ENCODE measurements around the gene PTPN9. TPM values are rescaled to one million over a fixed set of nuclear protein-coding genes. Genes with fewer than 3 reads are reported as not detected.

PTPN9 gene
- total RNA-seq, 6 experiments from 2014 or later = 27.9 to 36.3 (median 33.6) TPM

DNA sequence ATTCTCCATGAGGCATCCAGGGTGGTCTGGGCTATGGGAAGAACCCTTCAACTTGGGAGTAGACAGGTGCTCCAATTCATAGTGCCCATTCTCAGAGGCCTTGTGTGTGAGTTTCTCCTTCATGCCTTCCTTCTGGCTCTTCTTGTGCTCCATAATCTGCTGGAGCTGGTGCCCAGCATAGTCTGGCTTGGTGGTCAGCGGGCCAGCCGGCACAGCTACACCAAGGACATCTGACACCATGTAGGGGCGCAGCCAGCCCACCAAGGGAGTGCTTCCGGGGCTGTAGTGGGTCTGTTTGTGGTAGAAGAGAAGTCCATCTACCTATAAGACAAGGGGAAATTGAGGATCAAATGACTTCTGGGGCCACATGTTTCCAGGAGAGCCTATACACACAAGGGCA, 19.2 kb upstream of the PTPN9 start:
- Mint-ChIP-seq H3K27ac (no peak overlapping the region), H3K4me1 (ENCODE audit: low read depth) (peaks cover 14% of the 10 kb centered on the region), H3K9me3 (no peaks in the 10 kb centered on the region), H3K27me3 (ENCODE audit: insufficient read depth) (no peaks in the 10 kb centered on the region; the same call in 1 of the 2 replicates), H3K4me3 (no peak overlapping the region), H3K36me3 (ENCODE audit: low read depth) (peaks cover 19% of the 10 kb centered on the region; the same call in 1 of the 2 replicates)
- TF ChIP-seq, protein P1, sequence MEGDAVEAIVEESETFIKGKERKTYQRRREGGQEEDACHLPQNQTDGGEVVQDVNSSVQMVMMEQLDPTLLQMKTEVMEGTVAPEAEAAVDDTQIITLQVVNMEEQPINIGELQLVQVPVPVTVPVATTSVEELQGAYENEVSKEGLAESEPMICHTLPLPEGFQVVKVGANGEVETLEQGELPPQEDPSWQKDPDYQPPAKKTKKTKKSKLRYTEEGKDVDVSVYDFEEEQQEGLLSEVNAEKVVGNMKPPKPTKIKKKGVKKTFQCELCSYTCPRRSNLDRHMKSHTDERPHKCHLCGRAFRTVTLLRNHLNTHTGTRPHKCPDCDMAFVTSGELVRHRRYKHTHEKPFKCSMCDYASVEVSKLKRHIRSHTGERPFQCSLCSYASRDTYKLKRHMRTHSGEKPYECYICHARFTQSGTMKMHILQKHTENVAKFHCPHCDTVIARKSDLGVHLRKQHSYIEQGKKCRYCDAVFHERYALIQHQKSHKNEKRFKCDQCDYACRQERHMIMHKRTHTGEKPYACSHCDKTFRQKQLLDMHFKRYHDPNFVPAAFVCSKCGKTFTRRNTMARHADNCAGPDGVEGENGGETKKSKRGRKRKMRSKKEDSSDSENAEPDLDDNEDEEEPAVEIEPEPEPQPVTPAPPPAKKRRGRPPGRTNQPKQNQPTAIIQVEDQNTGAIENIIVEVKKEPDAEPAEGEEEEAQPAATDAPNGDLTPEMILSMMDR (IDR thresholded peaks at IDR 0.05) = no peak
- DNase-seq = no peak

DNA sequence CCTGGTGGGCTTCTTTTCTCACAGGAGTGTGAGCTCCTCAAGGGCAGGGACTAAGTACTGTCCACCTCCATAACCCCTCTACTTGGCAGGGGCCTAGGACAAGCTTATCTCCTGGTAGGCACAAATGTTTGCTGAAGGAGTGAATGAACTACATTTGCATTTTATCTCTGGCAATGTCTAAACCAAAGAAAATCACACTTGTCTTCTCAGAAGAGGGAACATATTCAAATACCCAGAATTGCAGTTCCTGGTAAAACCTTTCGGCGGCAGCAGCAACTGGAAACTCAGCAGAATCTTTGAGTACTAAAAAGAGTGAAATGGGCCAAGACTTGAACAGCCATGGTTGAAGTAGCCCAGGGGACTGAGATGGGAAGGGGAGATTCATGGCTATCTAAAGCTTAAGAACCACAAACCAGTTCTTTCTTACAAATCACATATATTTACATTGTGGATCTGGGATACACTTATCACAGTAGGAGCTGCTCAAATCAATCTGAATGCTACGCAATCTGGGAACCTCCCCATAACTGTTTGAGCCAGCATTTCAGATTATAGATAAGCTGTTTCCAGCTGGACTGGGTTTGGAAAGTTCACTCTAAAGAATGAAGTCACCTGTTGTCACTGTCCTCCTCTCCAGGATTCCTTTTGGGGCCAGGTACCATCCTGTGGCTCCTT, 18.7 kb upstream of the PTPN9 start:
- H3K36me3 Mint-ChIP-seq (ENCODE audit: low read depth) = peaks cover 19% of the 10 kb centered on the region; the same call in 1 of the 2 replicates
- no peak overlapping the region for H3K4me3 Mint-ChIP-seq
- no peaks in the 10 kb centered on the region; the same call in 1 of the 2 replicates for H3K27me3 Mint-ChIP-seq (ENCODE audit: insufficient read depth)
- no peaks in the 10 kb centered on the region for H3K9me3 Mint-ChIP-seq
- DNase-seq = no peak
- TF ChIP-seq, protein P1 (IDR thresholded peaks at IDR 0.05) = peak; percentile 72
- no peak overlapping the region for H3K27ac Mint-ChIP-seq
- H3K4me1 Mint-ChIP-seq (ENCODE audit: low read depth) = peaks cover 14% of the 10 kb centered on the region

DNA sequence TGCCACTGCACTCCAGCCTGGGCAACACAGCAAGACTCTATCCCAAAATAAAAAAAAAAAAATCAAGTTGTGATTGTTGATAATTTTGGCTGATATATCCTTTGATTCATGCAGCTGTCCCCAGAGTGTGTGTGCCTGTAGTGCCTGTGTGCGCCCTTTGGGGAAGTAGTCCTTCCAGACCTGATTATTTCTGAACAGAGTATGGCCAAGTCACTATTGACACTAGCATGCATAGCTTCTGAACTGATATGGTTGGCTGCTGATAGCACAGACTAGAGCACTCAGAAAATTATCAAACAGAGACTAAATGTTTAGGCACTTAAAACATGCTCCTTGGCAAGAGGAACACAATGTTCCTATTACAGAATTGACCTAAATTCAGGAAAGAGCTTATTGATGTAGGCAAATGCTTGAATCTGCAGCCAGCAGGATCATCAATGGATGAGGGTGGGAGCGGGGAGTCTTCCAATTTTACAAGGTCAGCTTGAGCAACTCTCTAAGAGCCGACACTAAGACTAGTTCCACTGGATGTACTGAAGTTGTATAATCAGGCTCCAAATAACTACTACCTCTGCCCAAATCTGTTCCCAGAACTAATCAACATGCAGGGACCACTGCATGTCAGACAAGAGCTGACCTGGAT, 17.7 kb upstream of the PTPN9 start:
- Mint-ChIP-seq H3K4me1 (ENCODE audit: low read depth) (peaks cover 14% of the 10 kb centered on the region), H3K36me3 (ENCODE audit: low read depth) (peaks cover 23% of the 10 kb centered on the region; the same call in 1 of the 2 replicates), H3K9me3 (no peaks in the 10 kb centered on the region), H3K27ac (no peak overlapping the region), H3K4me3 (no peak overlapping the region), H3K27me3 (ENCODE audit: insufficient read depth) (no peaks in the 10 kb centered on the region; the same call in 1 of the 2 replicates)
- DNase-seq = no peak
- TF ChIP-seq, protein P1 (IDR thresholded peaks at IDR 0.05) = no peak

DNA sequence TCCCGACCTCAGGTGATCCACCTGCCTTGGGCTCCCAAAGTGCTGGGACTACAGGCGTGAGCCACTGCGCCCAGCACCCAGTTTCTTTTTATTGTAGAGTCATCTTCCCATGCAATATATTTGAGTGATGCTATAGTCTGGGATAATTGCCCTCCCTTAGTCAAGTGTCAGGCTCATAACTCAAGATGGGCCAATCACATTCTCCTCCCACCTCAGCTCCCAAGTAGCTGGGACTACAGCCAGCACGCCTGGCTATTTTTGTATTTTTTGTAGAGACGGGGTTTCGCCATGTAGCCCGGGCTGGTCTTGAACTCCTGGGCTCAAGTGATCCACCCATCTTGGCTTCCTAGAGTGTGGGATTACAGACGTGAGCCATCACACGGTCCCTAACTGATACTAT, 15.2 kb upstream of the PTPN9 start:
- Mint-ChIP-seq H3K4me3 (no peak overlapping the region), H3K36me3 (ENCODE audit: low read depth) (peaks cover 23% of the 10 kb centered on the region; the same call in 1 of the 2 replicates), H3K27me3 (ENCODE audit: insufficient read depth) (no peaks in the 10 kb centered on the region; the same call in 1 of the 2 replicates), H3K4me1 (ENCODE audit: low read depth) (peaks cover 14% of the 10 kb centered on the region), H3K27ac (no peak overlapping the region), H3K9me3 (no peaks in the 10 kb centered on the region)
- no peak for DNase-seq
- TF ChIP-seq, protein P1 (IDR thresholded peaks at IDR 0.05) = no peak

DNA sequence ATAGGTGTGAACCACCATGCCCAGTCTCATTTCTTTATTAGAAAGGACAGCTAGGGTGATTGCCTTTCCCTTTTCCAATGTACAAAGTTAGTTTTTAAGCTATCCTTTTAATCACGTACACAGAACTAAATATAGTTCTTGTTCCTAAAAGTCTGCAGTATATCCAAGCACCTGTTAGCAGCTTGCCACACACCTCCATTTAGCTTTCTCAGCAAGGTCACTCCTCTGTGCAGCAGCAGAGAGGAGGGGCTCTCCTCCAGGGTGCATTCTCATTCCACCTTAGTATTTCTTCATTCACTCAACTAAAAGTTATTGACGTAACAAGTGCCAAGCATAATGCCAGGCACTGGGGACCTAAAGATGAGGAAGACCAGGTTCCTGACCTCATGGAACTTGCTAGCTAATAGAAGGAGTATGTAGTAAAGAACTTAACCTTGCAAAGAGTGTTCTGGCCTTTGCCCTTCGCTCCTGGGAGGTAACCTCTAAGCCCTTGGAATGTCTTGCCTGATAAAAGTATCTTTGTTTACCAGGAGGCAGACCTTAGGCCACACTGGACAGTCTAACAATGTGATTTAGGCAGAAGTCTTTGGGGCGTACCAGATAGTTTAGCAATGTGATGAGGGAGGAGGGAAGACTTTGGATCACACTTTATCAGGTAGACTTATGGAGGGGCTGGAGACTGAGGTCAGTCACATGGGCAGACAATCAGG, 12.7 kb upstream of the PTPN9 start:
- TF ChIP-seq, protein P1 (IDR thresholded peaks at IDR 0.05) = no peak
- peaks cover 14% of the 10 kb centered on the region; the same call in 1 of the 2 replicates for H3K36me3 Mint-ChIP-seq (ENCODE audit: low read depth)

More for the DNA sequence above, 12.7 kb upstream of the PTPN9 start:
- no peak overlapping the region for H3K27ac Mint-ChIP-seq
- no peak for DNase-seq
- H3K4me1 Mint-ChIP-seq (ENCODE audit: low read depth) = peaks cover 9% of the 10 kb centered on the region
- H3K4me3 Mint-ChIP-seq = no peak overlapping the region
- H3K27me3 Mint-ChIP-seq (ENCODE audit: insufficient read depth) = no peaks in the 10 kb centered on the region; the same call in 1 of the 2 replicates
- no peaks in the 10 kb centered on the region for H3K9me3 Mint-ChIP-seq

Measured in HFFc6 (cell line).